ENCODE results near the gene DPH6.

- TF ChIP-seq POLR2A (IDR thresholded peaks at IDR 0.05; ENCODE audit: low read depth, low read length): no peak
- no peak for TF ChIP-seq POLR2AphosphoS5 (IDR thresholded peaks at IDR 0.05; ENCODE audit: low read depth, low read length)
Measured at GRCh38 chr15:35583863-35584528, 38.0 kb upstream of the DPH6 start.

Data from GM12892 (cell line).